Ovary (tissue), 9 donors: ENCODE data around the gene PDE3A. TPM values are rescaled to one million over a fixed set of nuclear protein-coding genes. Genes with fewer than 3 reads are reported as not detected.

ENCODE experiments used
- DNase-seq, 5 donors: peaks; one replicate each; pipeline ENCODE4 v3.0.0-alpha.2; 2019 to 2020
- H3K27ac ChIP-seq, 2 donors: fragments of 200-600 bp; one replicate each; pipeline versions ENCODE4 v1.5.1 to v1.8.0; 2019 to 2022
- H3K27me3 ChIP-seq: fragments of 200-600 bp; one replicate; pipeline ENCODE4 v1.8.0; 2022
- H3K36me3 ChIP-seq: fragments of 200-600 bp; sonication (generic); one replicate; pipeline ENCODE4 v1.5.1; 2019
- H3K4me1 ChIP-seq: one replicate; pipeline ENCODE4 v1.8.1; 2013; ENCODE audit warnings: mild to moderate bottlenecking, moderate library complexity; ENCODE audit not compliant: insufficient read depth
- H3K4me3 ChIP-seq: fragments of 200-600 bp; sonication (generic); one replicate; pipeline ENCODE4 v1.5.1; 2017
- H3K9me3 ChIP-seq, 2 donors: fragments of 200-600 bp in 1 of 2; sonication (generic) in 1 of 2; one replicate each; pipeline versions ENCODE4 v1.5.1 to v1.8.1; 2013 to 2019; ENCODE audit warnings: mild to moderate bottlenecking in 1 of 2, moderate library complexity in 1 of 2
- CTCF ChIP-seq, 3 donors: fragments of 450-650 bp in 2 of 3; fragments of 200-600 bp in 1 of 3; IDR thresholded peaks; one replicate each; pipeline versions ENCODE4 v1.5.1 to v1.8.0; 2016 to 2022; ENCODE audit warnings: antibody characterized with exemption in 3 of 3, mild to moderate bottlenecking in 1 of 3
- EP300 ChIP-seq: sonication (generic); formaldehyde crosslinking; IDR thresholded peaks from one replicate; pipeline ENCODE4 v1.6.1; 2017; ENCODE audit warnings: antibody characterized with exemption
- POLR2A ChIP-seq: fragments of 450-650 bp; IDR thresholded peaks from one replicate; pipeline ENCODE4 v1.6.1; 2017; ENCODE audit warnings: antibody characterized with exemption, mild to moderate bottlenecking, moderate library complexity
- WGBS, 3 donors: extraction: QIAGEN DNeasy Blood & Tissue Kit in 1 of 3; methylation state at CpG; one replicate each; pipeline versions ENCODE4 v1.1.5 to v1.1.7; 2013 to 2017; 5-methylcytosine and 5-hydroxymethylcytosine counted together
- intact Hi-C, 4 donors: fragments of 100-400 bp; cut with DNase I; formaldehyde crosslinking; loops; one replicate each; pipeline versions ENCODE4 v1.11.0 to v1.15.1; 2022 to 2023
- polyA plus RNA-seq, 2 donors: library from polyadenylated mRNA; stranded (reverse); fragments of 200-250 nt in 1 of 2; fragments of 350-450 nt in 1 of 2; fragmentation: Illumina TruSeq in 1 of 2; extraction: RNeasy Lipid Tissue Mini Kit (QIAGEN cat#74804) in 1 of 2; gene quantifications; one replicate each; pipeline ENCODE4 v1.2.3, GENCODE V29; 2013 to 2014
- total RNA-seq, 7 donors: library from RNA; depleted of rRNA in 2 of 7; stranded (reverse); fragments of >200 nt in 2 of 7; fragmentation: NEBNext Ultra II Directional in 3 of 7; extraction: Animal tissue kit (Norgen Biotek cat#: 25700) in 3 of 7; gene quantifications; one replicate each; pipeline versions ENCODE4 v1.1.0 to v1.2.4, GENCODE V29; 2016 to 2023
- donor health status: DM: no; HTN: no; CAD: no; lungs with moderate emphysema.
- donor health status: DM: no; HTN: no; CAD: no.
- donor health status: Bipolar disorder and iron deficiency.
- donor health status: DM: yes; HTN: yes; CAD: no.
- donor health status: DM: no; HTN: no; CAD: no.
- donor health status: DM: yes; HTN: yes; CAD: no.

Gene PDE3A
- total and polyA plus RNA-seq, 9 donors, result 3.7 to 15.2 (median 7.1) TPM

DNA sequence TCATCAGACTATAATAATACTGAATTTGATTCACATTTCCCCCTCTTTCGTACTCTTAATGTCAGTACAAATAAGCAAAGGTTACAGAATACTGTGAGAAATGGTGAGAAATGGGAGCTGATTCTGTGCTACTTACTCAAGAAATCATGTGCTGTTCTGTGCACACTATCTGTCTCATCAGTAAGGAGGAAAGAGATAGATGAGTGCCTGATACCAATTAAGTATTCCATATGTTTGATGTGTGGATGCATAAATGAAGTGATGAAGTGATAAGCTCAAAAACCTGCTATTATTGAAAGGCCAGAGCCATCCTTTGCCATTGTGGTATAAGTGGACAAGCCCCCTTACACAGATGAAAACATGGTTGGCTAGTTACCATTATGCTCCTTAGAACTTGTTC, 127.7 kb downstream of the PDE3A start:
- H3K4me1 ChIP-seq, result peaks cover 4% of the 10 kb centered on the region
- intact Hi-C loops, result no loop called here
- no peaks in the 10 kb centered on the region for H3K36me3 ChIP-seq
- no peaks in the 10 kb centered on the region for H3K9me3 ChIP-seq
- no peaks in the 10 kb centered on the region for H3K27me3 ChIP-seq
- WGBS, 3 donors, result 87 to 94% (median 92%) methylated on average over 1 of the region's 1 CpG
- no peak for DNase-seq
- H3K4me3 ChIP-seq, result no peak overlapping the region
- no peak for TF ChIP-seq EP300
- no peak for TF ChIP-seq POLR2A
- TF ChIP-seq CTCF (IDR thresholded peaks at IDR 0.05), result no peak
- no peak overlapping the region for H3K27ac ChIP-seq

GRCh38 chr12:20497707-20498106, 129.4 kb downstream of the PDE3A start:
- Histone ChIP-seq H3K27ac (no peak overlapping the region), H3K4me1 (peaks cover 4% of the 10 kb centered on the region), H3K9me3 (no peaks in the 10 kb centered on the region), H3K27me3 (no peaks in the 10 kb centered on the region), H3K4me3 (no peak overlapping the region), H3K36me3 (no peaks in the 10 kb centered on the region)
- 64 to 80% (median 78%) methylated on average over 3 of the region's 3 CpGs for WGBS, 3 donors
- no peak for TF ChIP-seq POLR2A
- no peak for TF ChIP-seq EP300
- TF ChIP-seq CTCF (IDR thresholded peaks at IDR 0.05), result no peak
- intact Hi-C loops, result no loop called here
- no peak for DNase-seq

- DNase-seq, result no peak
- H3K4me1 ChIP-seq, result no peaks in the 10 kb centered on the region
- intact Hi-C loops, result no loop called here
- no peak overlapping the region for H3K27ac ChIP-seq
- H3K36me3 ChIP-seq, result no peaks in the 10 kb centered on the region
- H3K27me3 ChIP-seq, result no peaks in the 10 kb centered on the region
- no peaks in the 10 kb centered on the region for H3K9me3 ChIP-seq
- TF ChIP-seq CTCF (IDR thresholded peaks at IDR 0.05) (no peak), POLR2A (no peak), EP300 (no peak)
- 90 to 96% (median 93%) methylated on average over 2 of the region's 2 CpGs for WGBS, 3 donors
- H3K4me3 ChIP-seq, result no peak overlapping the region
Observed at GRCh38 chr12:20501958-20502357, 133.6 kb downstream of the PDE3A start.

GRCh38 chr12:20503858-20504257, 135.5 kb downstream of the PDE3A start:
- Histone ChIP-seq H3K27ac (no peak overlapping the region), H3K27me3 (no peaks in the 10 kb centered on the region), H3K36me3 (no peaks in the 10 kb centered on the region), H3K4me1 (no peaks in the 10 kb centered on the region), H3K4me3 (no peak overlapping the region), H3K9me3 (no peaks in the 10 kb centered on the region)
- TF ChIP-seq POLR2A (no peak), EP300 (no peak), CTCF (IDR thresholded peaks at IDR 0.05) (no peak)
- WGBS, 3 donors, result 1 to 73% (median 68%) methylated on average over 1 of the region's 1 CpG
- intact Hi-C loops, result no loop called here
- no peak for DNase-seq

GRCh38 chr12:20505056-20505455, 136.7 kb downstream of the PDE3A start:
- no peak for DNase-seq
- H3K4me1 ChIP-seq, result no peaks in the 10 kb centered on the region
- no peak overlapping the region for H3K27ac ChIP-seq
- H3K36me3 ChIP-seq, result no peaks in the 10 kb centered on the region
- H3K27me3 ChIP-seq, result no peaks in the 10 kb centered on the region
- no peaks in the 10 kb centered on the region for H3K9me3 ChIP-seq
- intact Hi-C loops, result no loop called here
- no peak for TF ChIP-seq POLR2A
- no peak for TF ChIP-seq CTCF (IDR thresholded peaks at IDR 0.05)
- no peak for TF ChIP-seq EP300
- H3K4me3 ChIP-seq, result no peak overlapping the region
